DOHH2 (cell line): ENCODE measurements around the gene HIVEP1.

Source experiments
- H3F3A ChIP-seq: fragments of 200-600 bp; sonication (generic), shearing (Covaris generic); 2 replicates; pipeline ENCODE4 v1.6.0; 2016; ENCODE audit warnings: antibody characterized with exemption, mild to moderate bottlenecking; ENCODE audit not compliant: control insufficient read depth, insufficient read depth
- H3K27ac ChIP-seq: fragments of 200-600 bp; sonication (generic); 2 replicates; pipeline ENCODE4 v1.5.1; 2014; ENCODE audit warnings: low read depth, mild to moderate bottlenecking, low read length, moderate library complexity
- H3K27me3 ChIP-seq: fragments of 200-600 bp; sonication (generic); 2 replicates; pipeline ENCODE4 v1.6.1; 2014; ENCODE audit warnings: mild to moderate bottlenecking, low read length, mixed read lengths; ENCODE audit not compliant: control insufficient read depth
- H3K36me3 ChIP-seq: fragments of 200-600 bp; sonication (generic); 2 replicates; pipeline ENCODE4 v1.6.1; 2014; ENCODE audit warnings: mild to moderate bottlenecking, low read length, moderate library complexity, mixed read lengths; ENCODE audit not compliant: control insufficient read depth
- H3K4me1 ChIP-seq: fragments of 200-600 bp; sonication (generic); 2 replicates; pipeline ENCODE4 v1.6.1; 2014; ENCODE audit warnings: mild to moderate bottlenecking, low read length, mixed read lengths; ENCODE audit not compliant: control insufficient read depth
- H3K4me2 ChIP-seq: fragments of 200-600 bp; sonication (generic); 2 replicates; pipeline ENCODE4 v1.6.0; 2014; ENCODE audit warnings: mild to moderate bottlenecking, low read length, moderate library complexity
- H3K4me3 ChIP-seq: fragments of 200-600 bp; sonication (generic); 2 replicates; pipeline ENCODE4 v1.5.1; 2014; ENCODE audit warnings: mild to moderate bottlenecking, low read length, mixed read lengths
- H3K79me2 ChIP-seq: fragments of 200-600 bp; sonication (generic); 2 replicates; pipeline ENCODE4 v1.6.1; 2014; ENCODE audit warnings: mild to moderate bottlenecking, low read length, mixed read lengths; ENCODE audit not compliant: control insufficient read depth
- H3K9me2 ChIP-seq: fragments of 200-600 bp; sonication (generic); replicated peaks from 2 replicates; pipeline ENCODE4 v1.6.1; 2014; ENCODE audit warnings: mild to moderate bottlenecking, low read length, mixed read lengths; ENCODE audit not compliant: control insufficient read depth
- H3K9me3 ChIP-seq: fragments of 200-600 bp; sonication (generic); 2 replicates; pipeline ENCODE4 v1.6.1; 2014; ENCODE audit warnings: antibody characterized with exemption, low read length, mixed read lengths; ENCODE audit not compliant: control insufficient read depth, insufficient read depth
- H4K20me1 ChIP-seq: fragments of 200-600 bp; sonication (generic); 2 replicates; pipeline ENCODE4 v1.6.0; 2014; ENCODE audit warnings: low read depth, mild to moderate bottlenecking, antibody characterized with exemption, low read length, moderate library complexity; ENCODE audit not compliant: control insufficient read depth, insufficient read depth
- CTCF ChIP-seq: fragments of 200-600 bp; sonication (generic); IDR thresholded peaks from one replicate; pipeline ENCODE4 v1.5.1; 2014; ENCODE audit warnings: antibody characterized with exemption, mild to moderate bottlenecking, low read depth, low read length; ENCODE audit not compliant: poor library complexity, severe bottlenecking
- EZH2phosphoT487 ChIP-seq: fragments of 200-600 bp; sonication (generic); IDR thresholded peaks from 2 replicates; pipeline ENCODE4 v1.6.1; 2017; ENCODE audit warnings: borderline replicate concordance, mild to moderate bottlenecking, antibody characterized with exemption, low read length, moderate library complexity, mixed read lengths

Gene HIVEP1

GRCh38 chr6:12208190-12208589 lies 196.1 kb downstream of the HIVEP1 start:
- H3K4me3 ChIP-seq: no peak overlapping the region
- peaks cover 4% of the 10 kb centered on the region; the same call in 1 of the 2 replicates for H3K27me3 ChIP-seq
- H3K9me3 ChIP-seq: no peaks in the 10 kb centered on the region
- TF ChIP-seq CTCF (no peak), EZH2phosphoT487 (no peak)
- H3K27ac ChIP-seq: no peak overlapping the region
- H4K20me1 ChIP-seq: no peaks in the 10 kb centered on the region
- no peaks in the 10 kb centered on the region for H3K79me2 ChIP-seq
- no peaks in the 10 kb centered on the region for H3K9me2 ChIP-seq
- no peak overlapping the region for H3K4me2 ChIP-seq
- no peaks in the 10 kb centered on the region for H3K36me3 ChIP-seq
- no peaks in the 10 kb centered on the region for H3F3A ChIP-seq
- no peaks in the 10 kb centered on the region for H3K4me1 ChIP-seq

- Histone ChIP-seq H3K4me3 (no peak overlapping the region), H4K20me1 (no peaks in the 10 kb centered on the region), H3K9me2 (no peaks in the 10 kb centered on the region), H3K4me1 (no peaks in the 10 kb centered on the region), H3K27ac (no peak overlapping the region), H3F3A (no peaks in the 10 kb centered on the region), H3K79me2 (no peaks in the 10 kb centered on the region), H3K36me3 (no peaks in the 10 kb centered on the region), H3K4me2 (no peak overlapping the region), H3K9me3 (no peaks in the 10 kb centered on the region), H3K27me3 (peaks cover 4% of the 10 kb centered on the region; the same call in 1 of the 2 replicates)
- TF ChIP-seq EZH2phosphoT487: no peak
Measured at GRCh38 chr6:12208673-12209072, 196.6 kb downstream of the HIVEP1 start.
